HG03064 (cell line): Measurements from ENCODE around the gene LTBR.

Source experiments
- ATAC-seq: cut with Tn5 transposase; IDR thresholded peaks from one replicate; pipeline ENCODE4 v1.9.1; 2021; ENCODE audit warnings: low read depth; ENCODE audit not compliant: unreplicated experiment

LTBR gene

DNA sequence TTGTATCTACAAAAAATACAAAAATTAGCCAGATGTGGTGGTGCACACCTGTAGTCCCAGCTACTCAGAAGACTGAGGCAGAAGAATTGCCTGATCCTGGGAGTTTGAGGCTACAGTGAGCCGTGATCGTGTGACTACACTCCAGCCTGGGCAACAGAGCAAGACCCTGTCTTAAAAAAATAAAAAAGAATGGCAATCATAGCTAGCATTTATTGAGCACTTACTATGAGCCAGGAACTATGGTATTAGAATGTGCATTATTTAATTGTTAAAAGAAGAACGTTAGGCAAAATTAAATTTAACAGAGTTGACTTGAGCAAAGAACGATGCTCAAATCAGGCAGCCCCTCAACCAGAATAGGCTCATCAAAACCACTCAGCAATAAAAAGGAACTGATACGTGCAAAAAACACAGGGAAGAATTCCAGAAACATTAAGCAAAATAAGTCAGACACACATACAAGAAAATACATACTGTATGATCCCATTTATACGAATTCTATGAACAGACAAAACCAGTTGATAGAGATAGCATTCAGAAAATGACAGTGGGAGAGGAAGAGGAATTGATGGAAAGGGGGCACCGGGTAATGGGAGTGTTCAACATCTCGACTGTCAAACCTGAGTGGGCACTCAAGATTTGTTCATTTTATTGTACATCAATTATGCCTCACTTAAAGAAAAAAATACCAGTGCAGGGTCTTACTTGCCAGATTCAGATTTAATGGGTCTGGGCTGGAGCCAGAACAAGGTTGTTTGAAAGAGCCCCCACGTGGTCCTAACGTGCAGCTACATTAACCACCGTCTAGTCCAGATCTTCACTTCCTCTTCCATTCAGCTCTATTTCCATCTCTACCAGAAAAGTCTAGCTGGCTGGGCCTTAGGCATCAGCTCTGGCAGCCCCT is 16.6 kb upstream of the LTBR start:
- ATAC-seq, result no peak

DNA sequence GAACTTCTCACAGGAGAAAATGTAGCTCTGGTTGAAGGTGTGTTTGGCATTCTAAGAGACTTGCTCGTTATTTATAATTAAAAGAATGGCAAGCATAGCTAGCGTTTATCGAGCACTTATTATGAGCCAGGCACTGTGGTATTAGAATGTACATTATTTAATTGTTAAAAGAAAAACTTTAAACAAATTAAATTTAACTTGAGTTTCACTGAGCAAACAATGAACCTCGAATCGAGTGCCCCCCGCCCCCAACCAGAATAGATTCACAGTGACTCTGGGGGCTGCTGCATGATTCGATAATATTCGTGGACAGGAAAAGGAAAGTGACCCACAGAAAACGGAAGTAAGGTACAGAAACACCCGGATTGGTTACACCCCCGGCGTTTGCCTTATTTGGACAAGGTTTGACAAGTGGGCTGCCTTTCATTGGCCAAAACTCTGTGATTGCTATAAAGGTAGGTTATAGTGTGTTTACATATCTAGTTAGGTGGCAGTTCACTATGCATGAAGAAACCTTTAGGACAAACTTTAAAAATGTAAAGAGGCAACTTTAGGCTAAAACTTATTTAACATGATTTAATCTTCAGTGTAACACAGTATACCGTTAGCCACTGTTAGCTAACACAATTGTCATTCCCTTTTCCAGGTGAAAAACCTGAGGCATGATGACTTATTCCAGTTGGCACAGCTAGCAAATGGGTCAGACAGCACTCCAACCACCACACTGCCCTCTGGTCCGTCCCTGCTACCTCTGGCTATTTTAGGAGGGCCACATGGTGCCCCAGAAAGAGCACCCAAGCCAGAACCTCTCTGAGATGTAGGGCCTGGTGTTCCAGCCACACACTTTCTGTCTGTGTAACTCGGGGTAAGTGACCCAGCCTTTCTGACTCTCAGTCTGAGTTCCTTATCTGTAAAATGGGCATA is 15.7 kb upstream of the LTBR start:
- ATAC-seq, result no peak

DNA sequence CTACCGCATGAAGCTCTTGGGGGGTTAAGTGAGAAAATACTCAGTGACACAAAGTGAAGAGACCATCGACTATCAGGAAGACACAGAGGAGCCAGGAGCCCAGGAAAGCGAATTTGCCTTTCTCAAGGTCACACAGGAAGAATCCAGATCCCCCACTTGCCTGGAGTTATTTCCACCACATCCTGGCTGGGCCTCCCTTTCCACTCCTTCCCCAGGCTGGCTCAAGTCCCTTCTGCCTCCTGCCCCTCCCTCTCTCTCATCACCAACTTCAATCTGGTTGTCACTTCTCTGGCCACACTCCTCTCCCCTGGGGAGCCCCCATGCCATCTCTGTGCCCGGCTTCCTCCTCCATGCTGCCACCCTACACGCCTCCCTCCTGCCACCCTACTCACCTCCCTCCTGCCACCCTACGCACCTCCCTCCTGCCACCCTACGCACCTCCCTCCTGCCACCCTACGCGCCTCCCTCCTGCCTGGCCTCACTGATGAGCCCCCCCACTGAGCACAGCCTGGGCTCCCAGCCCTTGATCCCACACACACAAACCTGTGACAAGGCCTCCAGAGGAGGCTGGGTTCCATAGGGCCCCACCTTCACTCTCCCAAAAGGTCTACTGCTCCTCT is 14.9 kb upstream of the LTBR start:
- no peak for ATAC-seq

DNA sequence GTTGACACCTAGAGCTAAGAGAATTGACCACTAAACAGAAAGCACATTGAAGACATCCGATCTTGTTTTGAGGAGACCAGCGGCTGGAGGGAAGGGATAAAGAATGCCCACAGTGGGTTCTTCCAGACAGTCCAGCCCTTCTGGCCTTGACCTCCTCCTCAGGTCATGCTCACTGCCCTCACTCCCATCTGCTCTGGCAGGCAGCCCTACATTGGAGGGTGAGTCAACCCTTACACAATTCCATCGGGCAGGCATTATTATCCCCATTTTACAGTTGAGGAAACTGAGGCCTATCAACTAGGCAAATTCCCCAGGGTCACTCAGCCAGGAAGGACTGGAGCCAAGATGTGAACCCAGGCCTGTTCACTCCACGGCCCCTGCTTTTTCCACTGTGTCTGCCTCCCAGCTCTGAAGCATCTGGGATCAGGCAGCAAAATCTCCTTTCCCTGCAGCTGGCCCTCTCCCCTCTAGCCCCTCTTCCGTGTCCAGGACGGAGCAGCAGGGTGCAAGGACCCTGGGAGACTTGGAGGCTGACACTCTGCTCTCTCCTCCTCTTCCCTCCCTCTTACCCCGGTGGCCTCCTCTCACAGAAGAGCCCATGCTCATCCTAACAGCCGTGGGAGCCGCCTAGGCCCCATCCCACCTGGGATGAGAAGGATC is 13.9 kb upstream of the LTBR start:
- no peak for ATAC-seq

DNA sequence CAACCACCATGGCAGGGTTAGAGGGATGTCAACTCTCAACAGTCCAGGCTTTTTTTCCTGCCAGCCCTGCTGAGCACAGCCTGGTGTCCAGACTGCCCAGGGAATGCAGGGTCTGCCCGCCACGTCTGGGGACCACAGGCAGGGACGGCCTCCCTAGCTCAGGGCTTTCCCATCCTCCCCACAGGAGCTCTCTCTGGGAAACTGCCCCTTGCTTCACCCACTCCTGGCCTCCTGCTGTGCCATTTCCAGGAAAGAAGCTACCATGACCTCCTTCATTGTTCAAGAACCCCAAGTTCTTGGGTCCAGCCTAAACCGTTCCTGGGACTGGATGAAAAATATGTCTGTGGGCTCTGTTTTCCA is 13.4 kb upstream of the LTBR start:
- ATAC-seq, result no peak

DNA sequence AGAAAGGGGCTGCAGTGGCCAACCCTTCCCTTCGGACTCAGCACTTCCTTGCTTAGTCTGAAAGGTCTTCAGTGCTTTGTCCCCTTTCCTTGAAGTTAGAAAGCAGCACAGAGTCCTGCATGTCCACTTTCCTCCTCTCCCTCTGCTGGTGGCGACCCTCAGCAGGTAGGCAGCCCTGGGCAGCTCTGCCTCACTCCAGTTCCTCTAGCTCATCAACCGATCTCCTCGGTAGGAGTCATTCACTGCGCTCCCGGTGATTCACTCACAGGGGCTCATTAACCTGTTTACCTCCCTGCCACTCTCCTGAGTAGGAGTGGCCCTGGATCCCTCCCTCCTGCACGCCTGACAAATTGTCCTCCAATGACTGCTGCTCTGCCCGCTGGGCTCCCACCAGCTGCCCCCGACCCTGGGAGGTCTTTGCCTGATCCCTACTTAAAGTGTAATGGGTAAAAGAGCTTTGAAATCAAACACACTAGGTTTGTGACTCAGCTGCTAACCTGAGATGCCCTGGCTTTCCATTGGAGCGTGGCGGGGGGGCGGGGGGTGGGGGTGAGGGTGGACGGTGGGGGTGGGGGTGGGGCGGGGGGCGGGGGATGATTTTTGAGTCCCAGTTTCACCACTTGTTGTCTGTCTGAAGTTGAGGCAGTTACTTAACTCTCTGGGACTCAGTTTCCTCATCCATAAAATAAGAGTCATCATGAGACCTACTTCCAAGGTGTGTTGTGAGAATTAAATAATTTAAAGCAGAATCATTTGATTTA is 12.8 kb upstream of the LTBR start:
- no peak for ATAC-seq

DNA sequence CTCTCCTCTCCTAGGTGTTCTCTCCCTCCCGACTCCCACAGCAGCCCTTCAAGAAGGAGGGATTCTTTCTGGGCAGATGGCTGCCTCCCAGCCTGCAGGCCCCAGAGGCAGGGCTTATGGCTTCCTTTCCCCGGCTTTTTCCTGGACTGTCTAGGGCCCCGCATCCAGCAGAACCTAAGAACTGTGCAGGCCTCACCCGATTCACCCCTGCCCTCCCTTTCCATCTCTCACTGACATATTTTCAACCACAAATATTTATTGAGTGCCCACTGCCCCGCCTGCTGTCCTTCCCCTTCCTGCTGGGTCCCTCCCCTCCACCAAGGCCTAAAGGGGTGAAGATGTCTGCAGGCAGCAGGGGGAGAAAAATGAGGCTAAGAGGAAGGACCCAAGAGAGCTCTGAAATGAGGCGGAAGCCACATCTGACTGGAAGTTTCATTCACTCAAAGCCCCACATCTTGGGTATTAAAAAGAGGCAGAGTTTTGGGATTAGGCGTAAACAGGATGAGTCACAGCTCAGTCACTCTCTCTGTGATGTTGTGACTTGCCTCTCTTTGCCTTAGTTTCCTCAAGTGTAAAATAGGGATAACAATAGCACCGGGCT is 11.5 kb upstream of the LTBR start:
- ATAC-seq, result no peak

DNA sequence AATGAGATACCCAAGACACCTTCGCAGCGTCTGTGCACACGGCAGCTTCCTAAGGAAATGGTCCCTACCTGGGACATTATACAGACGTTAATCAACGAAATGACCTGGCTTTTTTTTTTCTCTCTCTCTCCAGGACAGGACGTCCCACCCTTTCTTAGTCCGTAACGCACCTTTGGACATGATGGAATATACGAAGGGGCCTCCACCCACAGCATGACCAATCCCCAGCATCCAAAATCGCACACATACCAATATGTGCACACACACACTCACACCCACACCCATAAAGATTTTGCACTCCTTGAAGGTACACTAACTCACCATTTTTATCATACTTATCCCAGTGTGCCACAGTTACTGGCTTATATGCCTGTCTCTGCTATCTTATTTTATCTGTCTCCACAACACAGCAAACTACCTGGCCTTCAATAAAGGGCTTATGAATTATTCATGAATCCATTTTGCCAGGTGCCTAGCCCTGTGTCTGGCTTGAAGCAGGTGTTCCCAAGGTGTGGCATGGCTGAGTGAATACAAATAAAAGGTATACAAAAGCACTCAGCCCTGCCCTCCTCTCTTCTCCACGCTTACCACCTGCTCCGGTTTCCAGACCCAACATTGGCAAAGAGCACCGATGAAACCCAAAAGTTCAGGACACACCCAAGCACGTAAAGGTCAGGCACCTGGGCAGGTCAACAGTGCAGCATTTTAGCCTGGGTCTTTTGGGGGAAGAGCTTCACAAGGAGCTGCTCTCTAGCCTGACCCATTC is 10.8 kb upstream of the LTBR start:
- ATAC-seq, result no peak

DNA sequence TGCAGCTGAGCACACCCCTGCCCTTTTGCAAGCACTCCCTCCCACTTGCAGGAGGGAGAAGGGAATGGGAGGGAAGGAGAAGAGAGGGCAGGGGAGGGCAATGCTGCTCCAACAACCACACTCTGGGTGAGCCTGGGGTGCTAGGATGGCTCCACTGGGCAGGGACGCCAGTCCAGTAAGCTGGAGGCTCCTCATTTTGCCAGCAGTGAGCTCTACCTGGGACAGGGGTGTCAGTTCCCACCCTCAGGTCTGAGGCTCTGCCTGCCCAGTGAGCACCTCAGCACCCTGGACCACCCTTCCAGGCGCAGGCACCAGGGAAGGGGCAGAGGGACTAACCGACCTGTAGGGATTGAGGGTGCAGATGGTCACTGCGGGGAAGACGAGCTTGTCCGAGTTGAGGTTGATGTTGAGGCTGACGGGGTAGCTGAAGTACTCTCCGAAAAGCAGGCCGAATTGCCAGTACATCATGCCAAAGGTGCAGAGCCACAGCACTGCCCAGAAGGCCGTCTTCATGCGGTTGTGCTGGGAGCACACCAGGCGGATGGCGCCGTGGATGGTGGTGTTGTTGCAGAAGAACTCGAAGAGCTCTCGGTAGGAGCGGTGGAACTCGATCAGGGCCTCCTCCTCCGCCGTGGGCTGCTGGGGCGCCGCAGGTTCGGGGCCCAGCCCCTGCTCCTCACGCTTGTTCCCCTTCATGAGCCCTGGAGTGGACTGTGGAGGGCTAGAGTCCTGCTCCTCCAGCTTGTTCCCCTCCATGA is 9.8 kb upstream of the LTBR start:
- no peak for ATAC-seq

DNA sequence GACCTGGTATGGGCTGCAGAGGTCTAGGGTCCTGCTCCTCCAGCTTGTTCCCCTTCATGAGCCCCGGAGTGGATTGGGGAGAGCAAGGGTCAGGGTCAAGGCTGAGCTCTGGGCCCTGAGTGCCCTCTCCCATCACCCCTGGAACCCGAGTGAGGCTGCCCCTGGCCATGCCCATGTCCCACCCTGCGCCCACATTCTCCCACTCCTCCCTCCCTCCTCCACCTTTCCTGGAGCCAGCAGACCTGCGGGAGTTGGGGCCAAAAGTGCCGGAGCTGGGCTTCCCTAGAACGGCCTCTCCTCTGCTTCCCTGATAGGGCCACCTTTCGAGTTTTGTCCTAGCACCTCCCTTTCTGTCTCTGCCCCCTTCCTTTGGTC is 9.2 kb upstream of the LTBR start:
- ATAC-seq, result no peak

DNA sequence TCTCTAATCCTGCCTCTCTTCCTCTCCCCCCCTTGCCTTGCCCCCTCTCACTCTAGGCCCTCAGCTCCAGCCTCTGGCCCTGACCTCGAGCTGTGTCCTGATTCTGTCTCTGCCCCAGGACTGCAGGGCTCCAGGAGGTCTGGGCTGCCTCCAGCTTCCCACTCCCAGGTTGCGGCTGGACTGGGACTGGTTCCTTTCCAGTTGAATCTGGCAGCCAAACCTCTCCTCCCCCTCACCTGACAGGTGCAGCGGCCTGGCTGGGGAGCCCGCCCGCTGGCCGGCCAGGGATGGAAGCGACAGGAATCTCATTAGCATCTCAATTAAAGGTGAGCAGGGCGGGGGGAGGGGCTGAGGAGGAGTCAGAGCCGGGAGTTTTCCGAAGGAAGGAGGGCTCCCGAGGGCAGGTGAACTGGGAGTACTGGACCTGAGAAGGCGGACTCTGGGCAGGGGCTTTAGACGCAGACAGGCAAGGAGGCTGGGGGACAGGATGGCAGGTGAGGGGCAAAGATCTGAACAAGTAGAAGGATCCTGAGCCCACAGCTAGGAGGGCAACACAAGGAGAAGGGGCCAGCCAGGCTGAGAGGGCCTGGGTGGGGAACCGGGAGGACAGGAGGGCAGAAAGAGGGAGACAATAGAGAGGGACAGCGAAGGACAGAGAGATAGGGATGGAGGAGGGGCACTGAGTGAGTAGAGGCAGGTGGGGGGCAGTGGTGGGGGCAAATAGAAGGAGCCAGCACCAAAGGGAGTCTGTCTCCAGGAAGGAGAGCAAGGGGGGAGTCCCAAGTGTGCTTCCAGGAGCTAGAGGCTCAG is 8.5 kb upstream of the LTBR start, which contains the start of gene SCNN1A:
Gene SCNN1A, minus strand, starts transcription at position 295 of the 810 bp plus-strand sequence. CDS start 780 bp downstream, outside the sequence.
- no peak for ATAC-seq

DNA sequence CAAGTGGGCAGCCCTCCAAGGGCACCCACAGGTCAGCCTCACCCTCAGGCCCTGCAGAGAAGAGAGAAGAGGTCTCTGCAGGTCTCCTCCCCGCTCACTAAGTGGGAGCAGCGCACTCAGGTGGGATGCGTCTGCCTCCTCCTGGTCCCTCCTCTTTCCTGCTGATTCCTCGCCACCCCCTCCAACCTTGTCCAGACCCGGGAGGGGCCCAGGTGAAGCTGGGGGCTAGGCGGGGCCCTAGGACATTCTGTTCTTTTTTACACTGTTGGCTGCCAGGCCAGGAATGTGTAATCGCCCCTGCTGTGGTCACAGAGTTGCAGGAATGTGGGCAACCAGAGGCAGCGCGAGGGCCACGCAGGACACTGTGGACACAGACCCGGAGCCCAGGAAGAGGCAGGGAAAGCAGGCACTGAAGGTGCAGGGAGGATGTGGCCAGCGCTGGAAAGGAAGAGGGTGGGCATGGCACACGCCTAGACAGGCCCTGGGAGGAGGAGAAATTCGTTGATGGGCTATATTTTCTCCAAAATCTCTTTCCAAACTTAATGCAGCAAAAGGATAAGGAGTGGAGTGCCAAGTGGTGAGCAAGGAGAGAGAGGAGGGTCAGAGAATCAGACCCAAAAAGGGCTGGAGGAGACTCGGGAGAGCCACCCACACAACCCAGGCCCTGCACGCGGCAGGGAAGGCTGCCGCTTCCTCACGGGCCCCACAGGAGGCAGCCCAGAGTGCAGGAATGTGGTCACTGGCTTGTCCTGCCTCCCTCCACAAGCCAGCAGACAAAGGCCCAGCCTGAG is 7.7 kb upstream of the LTBR start:
- ATAC-seq, result no peak

DNA sequence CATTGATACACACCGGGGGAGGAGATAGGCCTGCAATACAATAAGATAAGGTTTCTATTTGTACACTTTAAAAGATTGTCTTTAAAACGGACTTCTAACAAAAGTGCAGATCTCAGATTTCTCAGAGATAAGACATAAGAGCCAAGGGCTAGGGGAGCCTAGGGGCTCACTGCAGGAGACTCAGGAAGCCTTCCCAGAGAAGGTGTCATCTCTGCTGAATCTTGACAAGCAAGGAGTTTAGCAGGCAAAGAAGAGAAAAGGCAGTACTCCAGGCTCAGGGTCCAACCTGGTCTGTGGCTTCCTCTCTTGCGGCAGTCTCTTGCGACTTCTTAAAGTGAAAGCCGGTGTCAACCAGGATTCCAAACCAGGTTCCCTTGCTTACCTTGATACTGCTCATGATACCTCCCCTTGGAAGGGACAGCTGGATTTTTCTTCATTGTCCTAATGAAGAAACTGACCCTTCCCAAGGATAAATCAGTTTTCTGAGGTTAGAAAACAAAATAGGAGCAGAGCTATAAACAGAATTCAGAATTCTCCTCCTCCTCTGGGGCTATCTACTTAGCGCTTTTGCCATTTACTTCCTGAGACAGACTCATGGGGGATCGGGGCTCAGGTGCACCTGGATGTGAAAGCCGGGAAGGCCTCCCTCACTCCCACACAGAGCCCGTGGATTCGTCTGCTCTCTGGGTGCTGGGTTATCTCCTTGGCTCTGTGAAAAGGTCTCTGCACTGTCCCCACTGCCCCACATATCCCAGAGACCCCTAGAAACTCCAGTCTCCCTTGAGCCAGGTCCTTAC is 6.9 kb upstream of the LTBR start:
- no peak for ATAC-seq

DNA sequence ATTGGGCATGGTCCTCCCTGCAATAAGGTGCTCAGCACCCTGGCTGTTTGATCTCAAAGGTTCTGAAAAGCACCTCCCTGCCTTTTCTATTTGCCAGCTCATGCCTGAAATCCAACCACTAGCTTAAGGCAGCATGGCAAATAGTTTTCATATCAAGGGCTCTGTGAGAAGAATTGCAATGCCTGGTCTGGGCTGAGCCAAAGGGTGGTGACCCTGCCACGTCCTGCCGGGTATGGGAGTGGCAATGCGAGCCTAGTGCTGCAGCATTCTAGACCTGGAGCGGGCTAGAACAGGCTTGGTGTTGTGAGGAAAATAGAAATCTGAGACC is 6.3 kb upstream of the LTBR start:
- no peak for ATAC-seq

DNA sequence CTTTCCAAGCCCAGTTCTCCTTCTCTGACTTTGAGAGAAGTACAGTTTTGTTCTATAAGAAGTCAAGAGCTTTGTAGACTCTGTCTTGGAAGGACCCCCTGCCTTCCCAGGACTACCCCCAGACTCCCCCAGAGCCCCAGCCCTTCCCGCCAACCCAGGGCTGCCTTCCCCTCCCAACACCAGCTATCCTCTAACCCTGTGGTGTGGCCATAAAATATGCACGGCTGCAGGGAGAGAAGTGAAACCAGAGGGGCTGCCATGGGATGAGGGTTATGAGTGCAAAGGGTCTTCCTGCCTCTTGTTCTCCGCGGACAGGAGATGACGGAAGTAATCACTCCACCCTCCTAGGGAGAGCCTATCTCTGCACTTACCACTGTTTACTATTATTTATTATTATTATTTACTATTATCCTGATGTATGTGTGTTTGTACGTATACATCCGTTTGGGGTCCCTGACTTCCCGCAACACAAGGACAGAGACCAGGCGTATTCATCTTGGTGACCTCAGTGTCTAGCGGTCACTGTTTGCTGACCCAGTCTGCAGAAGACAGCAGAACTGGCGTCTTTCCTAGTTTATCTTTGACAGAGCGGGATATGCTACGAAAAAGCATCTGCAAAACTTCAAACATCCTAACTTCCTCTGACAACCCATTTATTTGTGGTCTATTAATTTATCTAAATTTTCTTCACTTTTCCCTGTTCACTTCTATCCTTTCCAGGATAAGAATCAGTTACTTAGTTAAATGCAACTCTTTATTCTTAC is 5.1 kb upstream of the LTBR start:
- no peak for ATAC-seq
